Keratinocyte (primary cell): Measurements from ENCODE around the gene SULF2. TPM values are rescaled to one million over a fixed set of nuclear protein-coding genes. Genes with fewer than 3 reads are reported as not detected.
A peak's percentile ranks its signal among the peaks of the same experiment; 100 is the strongest.
"Not testable (repeated sequence)": the region's sequence is repeated elsewhere in the genome, so short reads cannot be mapped to it uniquely, and the experiment has no call there.

Experiments used
- DNase-seq: peaks from one replicate; pipeline ENCODE4 v3.0.0-alpha.2; 2011; ENCODE audit warnings: low read depth, missing footprints, low spot score
- FAIRE-seq: peaks from 2 replicates; lab custom pipeline; 2011; peaks lifted over from hg19 to GRCh38; lab: Jason Lieb, UNC
- H2AFZ ChIP-seq: 2 replicates; pipeline ENCODE4 v1.6.0; 2012; ENCODE audit warnings: low read length, control low read depth, inconsistent platforms; ENCODE audit not compliant: control insufficient read depth
- H3K27ac ChIP-seq: 2 replicates; pipeline ENCODE4 v1.5.1; 2011; ENCODE audit warnings: low read length; ENCODE audit not compliant: control insufficient read depth, insufficient read depth
- H3K27me3 ChIP-seq: 3 replicates; pipeline ENCODE4 v1.6.0; 2011; ENCODE audit warnings: low read length; ENCODE audit not compliant: control insufficient read depth, insufficient read depth; ENCODE audit errors: extremely low read depth
- H3K36me3 ChIP-seq, 2 experiments: 2 replicates in 1 of 2; 3 replicates in 1 of 2; pipeline ENCODE4 v1.5.1; 2011; ENCODE audit warnings: low read length in 2 of 2, mild to moderate bottlenecking in 1 of 2; ENCODE audit not compliant: control insufficient read depth in 2 of 2, insufficient read depth in 2 of 2; ENCODE audit errors: extremely low read depth in 1 of 2
- H3K4me1 ChIP-seq: 3 replicates; pipeline ENCODE4 v1.5.1; 2011; ENCODE audit warnings: low read length; ENCODE audit not compliant: control insufficient read depth, insufficient read depth; ENCODE audit errors: extremely low read depth
- H3K4me2 ChIP-seq: 3 replicates; pipeline ENCODE4 v1.6.0; 2011; ENCODE audit warnings: low read depth, low read length; ENCODE audit not compliant: control insufficient read depth, insufficient read depth; ENCODE audit errors: extremely low read depth
- H3K4me3 ChIP-seq, 3 experiments: fragments of 200-600 bp in 1 of 3; sonication (generic) in 1 of 3; 2 replicates in 2 of 3; 3 replicates in 1 of 3; pipeline ENCODE4 v1.5.1; 2011 to 2016; ENCODE audit warnings: low read length in 3 of 3, mild to moderate bottlenecking in 3 of 3, control low read depth in 2 of 3, inconsistent platforms in 1 of 3, low read depth in 1 of 3, mixed read lengths in 1 of 3, mixed run types in 1 of 3, moderate library complexity in 1 of 3; ENCODE audit not compliant: control insufficient read depth in 2 of 3, insufficient read depth in 2 of 3; ENCODE audit errors: extremely low read depth in 1 of 3
- H3K79me2 ChIP-seq: 2 replicates; pipeline ENCODE4 v1.6.0; 2012; ENCODE audit warnings: low read length; ENCODE audit not compliant: control insufficient read depth, insufficient read depth
- H3K9ac ChIP-seq: 3 replicates; pipeline ENCODE4 v1.6.0; 2011; ENCODE audit warnings: low read length; ENCODE audit not compliant: control insufficient read depth, insufficient read depth; ENCODE audit errors: extremely low read depth
- H3K9me1 ChIP-seq: 3 replicates; pipeline ENCODE4 v1.6.0; 2011; ENCODE audit warnings: low read length; ENCODE audit not compliant: control insufficient read depth, insufficient read depth; ENCODE audit errors: extremely low read depth
- H3K9me3 ChIP-seq: 2 replicates; pipeline ENCODE4 v1.5.1; 2012; ENCODE audit warnings: low read depth, low read length; ENCODE audit not compliant: control insufficient read depth
- H4K20me1 ChIP-seq: 3 replicates; pipeline ENCODE4 v1.6.0; 2011; ENCODE audit warnings: low read length; ENCODE audit not compliant: control insufficient read depth, insufficient read depth; ENCODE audit errors: extremely low read depth
- CTCF ChIP-seq, 3 experiments: IDR thresholded peaks in 1 of 3; conservative IDR thresholded peaks in 1 of 3; optimal IDR thresholded peaks in 1 of 3; 2 replicates in 2 of 3; 3 replicates in 1 of 3; pipeline versions ENCODE3 to v1.5.1; 2011; ENCODE audit warnings: low read length in 3 of 3, mild to moderate bottlenecking in 3 of 3, moderate library complexity in 2 of 3, control low read depth in 1 of 3, inconsistent platforms in 1 of 3; ENCODE audit not compliant: insufficient read depth in 2 of 3; ENCODE audit errors: extremely low read depth in 1 of 3
- EZH2 ChIP-seq: IDR thresholded peaks from one replicate; pipeline ENCODE4 v1.6.1; 2012; ENCODE audit warnings: inconsistent platforms, mild to moderate bottlenecking, low read length, moderate library complexity
- dilution Hi-C: fragments of 300-500 bp; cut with MboI; formaldehyde crosslinking; loops from one replicate; pipeline ENCODE4 v1.7.0; 2020; ENCODE audit warnings: low sequenced_read_pairs; ENCODE audit not compliant: extremely low pct_ligation_motif_present
- polyA plus RNA-seq, 5 experiments: library from polyadenylated mRNA; depleted of rRNA in 3 of 5; stranded (reverse) in 3 of 5; stranded (forward) in 1 of 5; unstranded in 1 of 5; fragments of >200 nt; gene quantifications; 1 replicate in 1 of 5; 2 replicates in 3 of 5; 3 replicates in 1 of 5; pipeline versions ENCODE4 v1.2.1 to v1.2.3, GENCODE V29; 2011 to 2012; ENCODE audit warnings: missing spikeins in 2 of 5, low read depth in 1 of 5, low replicate concordance in 1 of 5

Gene SULF2
- polyA plus RNA-seq, 1 donor (not counting 4 experiments of a cell fraction or from before 2014, with no cell fraction given): 64.4 TPM

- dilution Hi-C loops: loop anchor here (25.0 kb wide), 1 partner anchor 490 kb away; no protein-coding TSS in a partner anchor
- H2AFZ ChIP-seq: no peak overlapping the region
- H4K20me1 ChIP-seq: no peaks in the 10 kb centered on the region
- no peak for DNase-seq
- H3K4me2 ChIP-seq: no peak overlapping the region
- H3K9me3 ChIP-seq: no peaks in the 10 kb centered on the region
- no peaks in the 10 kb centered on the region for H3K27me3 ChIP-seq
- H3K4me3 ChIP-seq: no peak overlapping the region
- peaks cover 2% of the 10 kb centered on the region for H3K79me2 ChIP-seq
- H3K36me3 ChIP-seq: no peaks in the 10 kb centered on the region
- TF ChIP-seq EZH2 (no peak), CTCF (optimal IDR thresholded peaks at IDR 0.05 in 1 of 3, IDR thresholded peaks at IDR 0.05 in 1 of 3, conservative IDR thresholded peaks at IDR 0.05 in 1 of 3; ENCODE audit: extremely low read depth in 1 of 3, insufficient read depth in 2 of 3, low read length in 3 of 3) (no peak)
- H3K4me1 ChIP-seq: peaks cover 32% of the 10 kb centered on the region
- H3K9me1 ChIP-seq: no peaks in the 10 kb centered on the region
- no peak overlapping the region for H3K27ac ChIP-seq
- FAIRE-seq: no peak
- no peak overlapping the region for H3K9ac ChIP-seq
Observed at GRCh38 chr20:47796971-47797370, 11.7 kb upstream of the SULF2 start.

GRCh38 chr20:47795214-47795907 is 10.1 kb upstream of the SULF2 start:
- Histone ChIP-seq H2AFZ (peak overlapping the region; percentile 19), H3K27me3 (no peaks in the 10 kb centered on the region), H3K9ac (peak overlapping the region; percentile 22), H3K4me3 (no peak overlapping the region), H4K20me1 (no peaks in the 10 kb centered on the region), H3K9me1 (no peaks in the 10 kb centered on the region), H3K9me3 (no peaks in the 10 kb centered on the region), H3K79me2 (peaks cover 2% of the 10 kb centered on the region), H3K4me2 (no peak overlapping the region), H3K4me1 (peaks cover 40% of the 10 kb centered on the region), H3K27ac (peak overlapping the region; percentile 14), H3K36me3 (no peaks in the 10 kb centered on the region)
- no peak for DNase-seq
- dilution Hi-C loops: loop anchor here (25.0 kb wide), 1 partner anchor 492 kb away; no protein-coding TSS in a partner anchor
- peak; percentile 69 for FAIRE-seq
- TF ChIP-seq EZH2 (no peak), CTCF (optimal IDR thresholded peaks at IDR 0.05 in 1 of 3, IDR thresholded peaks at IDR 0.05 in 1 of 3, conservative IDR thresholded peaks at IDR 0.05 in 1 of 3; ENCODE audit: extremely low read depth in 1 of 3, insufficient read depth in 2 of 3, low read length in 3 of 3) (no peak)

GRCh38 chr20:47794264-47794663 is 9.0 kb upstream of the SULF2 start:
- not testable (repeated sequence) for H4K20me1 ChIP-seq, H3K4me2 ChIP-seq, H3K27ac ChIP-seq, H3K36me3 ChIP-seq, DNase-seq, H3K9me3 ChIP-seq, H2AFZ ChIP-seq, H3K4me3 ChIP-seq, H3K79me2 ChIP-seq, H3K27me3 ChIP-seq, H3K9ac ChIP-seq, FAIRE-seq, H3K9me1 ChIP-seq
- H3K4me1 ChIP-seq: peaks cover 50% of the 10 kb centered on the region
- dilution Hi-C loops: loop anchor here (25.0 kb wide), 1 partner anchor 493 kb away; no protein-coding TSS in a partner anchor
